GM19193 (cell line): ENCODE measurements around the gene MROH7.

Experiments
- POLR2A ChIP-seq: IDR thresholded peaks from 4 replicates; pipeline ENCODE4 v1.6.1; 2011; ENCODE audit not compliant: insufficient read depth, insufficient read length; ENCODE audit errors: extremely low read depth

The MROH7 gene

DNA sequence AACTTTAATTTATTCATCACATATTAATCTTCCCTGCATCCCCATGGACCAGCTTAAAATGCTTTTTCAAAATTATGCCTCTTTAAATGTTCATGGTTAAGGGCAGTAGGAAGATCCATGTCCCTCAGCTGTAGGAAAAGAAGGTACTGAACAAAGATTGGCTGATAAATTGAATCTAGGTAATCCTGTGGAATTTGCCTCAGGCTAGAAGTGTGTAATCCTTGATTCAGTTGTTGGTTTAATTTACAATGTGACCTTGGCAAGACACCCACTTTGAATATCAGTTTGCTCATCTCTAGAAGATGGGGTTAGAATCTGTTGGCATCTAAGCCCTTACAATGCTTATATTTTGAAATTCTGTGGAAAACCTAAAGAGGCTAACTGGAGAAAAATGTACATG lies 80.1 kb downstream of the MROH7 start:
- TF ChIP-seq POLR2A = no peak

DNA sequence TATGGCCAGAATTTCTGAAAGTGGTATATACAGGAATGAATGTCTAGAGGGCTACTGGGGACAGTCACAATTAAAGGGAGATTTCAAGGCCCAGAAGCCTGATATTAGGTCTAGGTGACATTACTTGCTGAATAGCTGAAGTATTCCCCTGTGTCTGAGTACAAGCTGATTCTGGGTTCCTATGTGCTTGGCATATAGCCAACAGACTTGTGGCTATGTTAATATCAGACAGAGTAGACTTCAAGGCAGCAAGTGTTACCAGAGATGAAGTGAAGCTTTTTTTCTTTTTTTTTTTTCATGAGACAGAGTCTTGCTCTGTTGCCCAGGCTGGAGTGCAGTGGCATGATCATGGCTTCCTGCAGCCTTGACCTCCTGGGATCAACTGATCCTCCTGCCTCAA lies 82.4 kb downstream of the MROH7 start:
- no peak for TF ChIP-seq POLR2A

DNA sequence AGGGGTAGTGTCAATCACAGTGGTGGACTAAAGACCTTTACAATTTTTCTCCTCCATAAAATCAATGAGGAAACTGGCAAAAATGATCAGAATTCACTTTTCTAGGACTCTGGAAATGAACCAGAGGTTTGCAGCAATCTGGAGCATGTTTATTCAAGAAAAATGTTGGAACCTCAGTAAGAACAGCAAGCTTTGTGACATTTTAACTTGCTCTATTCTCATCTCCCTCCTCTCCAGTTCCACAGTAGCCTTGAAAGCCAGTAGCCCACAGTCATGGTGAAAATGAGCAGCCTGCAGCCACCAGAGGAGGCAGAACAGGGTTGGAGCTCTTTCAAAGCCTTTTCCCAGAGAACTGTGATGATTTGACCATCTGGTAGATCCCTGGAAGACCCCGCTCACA lies 83.2 kb downstream of the MROH7 start:
- TF ChIP-seq POLR2A = no peak

DNA sequence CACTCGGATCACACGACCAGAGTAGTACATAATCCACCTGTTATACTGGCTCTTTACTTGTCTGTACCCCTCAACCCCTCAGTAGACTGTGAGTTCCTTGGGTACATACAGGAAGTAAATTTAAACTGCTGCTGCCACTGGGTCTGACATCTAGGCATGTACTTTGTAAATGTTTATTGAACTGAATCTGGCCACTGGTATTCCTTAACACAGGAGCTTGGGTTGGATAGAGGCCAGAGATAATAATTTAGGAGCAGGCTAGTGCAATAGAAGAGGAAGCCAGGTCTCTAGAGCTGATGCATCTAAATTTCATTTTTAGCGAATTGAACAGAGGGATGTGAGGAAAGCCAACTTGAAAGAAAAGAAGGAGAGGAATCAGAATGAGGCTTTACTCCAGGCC lies 86.4 kb downstream of the MROH7 start:
- no peak for TF ChIP-seq POLR2A

DNA sequence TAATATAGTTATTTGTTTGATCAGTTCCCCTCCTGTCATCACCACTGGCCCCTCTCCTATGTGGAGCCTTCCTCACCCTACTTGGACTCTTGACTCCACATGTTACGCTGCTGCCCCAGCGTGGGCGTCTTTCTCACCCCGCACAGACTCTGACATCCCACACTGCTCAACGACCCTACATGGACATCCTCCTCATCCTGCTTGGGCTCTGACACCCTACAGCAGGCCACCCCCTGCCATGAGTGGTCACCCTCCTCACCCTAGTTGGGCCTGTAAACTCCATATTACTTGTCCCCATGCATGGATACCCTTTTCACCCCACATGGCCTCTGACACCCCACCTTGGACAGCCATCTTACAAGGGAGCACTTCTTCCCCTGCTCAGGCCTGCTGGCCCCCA lies 95.1 kb downstream of the MROH7 start:
- no peak for TF ChIP-seq POLR2A

DNA sequence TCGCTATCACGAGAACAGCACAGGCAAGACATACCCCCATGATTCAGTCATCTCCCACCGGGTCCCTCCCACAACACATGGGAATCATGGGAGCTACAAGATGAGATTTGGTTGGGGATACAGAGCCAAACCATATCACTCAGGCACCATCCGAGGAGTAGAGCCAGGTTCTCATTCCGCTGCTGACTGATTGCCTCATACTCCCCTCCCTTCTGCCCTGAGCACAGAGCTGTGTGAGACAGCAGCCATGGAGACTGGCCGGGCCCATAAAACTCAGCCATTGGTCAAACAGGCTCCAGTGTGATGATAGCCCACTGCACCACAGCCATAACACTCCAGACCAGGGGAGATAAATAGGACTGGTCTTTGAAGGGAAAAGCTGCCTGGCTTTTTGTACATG lies 96.7 kb downstream of the MROH7 start:
- no peak for TF ChIP-seq POLR2A

DNA sequence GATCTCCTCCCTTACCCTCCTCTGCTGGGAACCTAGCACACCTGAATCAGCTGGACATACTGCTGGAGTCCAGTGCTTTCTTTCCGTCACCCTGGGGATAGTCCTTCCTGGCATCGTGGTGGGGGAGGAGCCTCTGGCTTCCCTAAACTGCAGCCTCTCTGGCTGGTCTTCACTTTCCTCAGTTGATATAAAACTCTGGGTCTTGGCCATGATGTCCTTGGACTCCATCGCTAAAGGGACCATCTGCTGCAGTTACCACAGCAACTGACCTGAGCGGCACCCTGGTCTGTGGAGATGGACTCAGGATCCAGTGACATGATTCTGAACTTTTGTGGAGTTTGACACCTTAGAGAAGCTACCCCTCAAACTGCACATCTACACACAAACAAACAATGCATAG lies 99.9 kb downstream of the MROH7 start:
- TF ChIP-seq POLR2A = no peak

DNA sequence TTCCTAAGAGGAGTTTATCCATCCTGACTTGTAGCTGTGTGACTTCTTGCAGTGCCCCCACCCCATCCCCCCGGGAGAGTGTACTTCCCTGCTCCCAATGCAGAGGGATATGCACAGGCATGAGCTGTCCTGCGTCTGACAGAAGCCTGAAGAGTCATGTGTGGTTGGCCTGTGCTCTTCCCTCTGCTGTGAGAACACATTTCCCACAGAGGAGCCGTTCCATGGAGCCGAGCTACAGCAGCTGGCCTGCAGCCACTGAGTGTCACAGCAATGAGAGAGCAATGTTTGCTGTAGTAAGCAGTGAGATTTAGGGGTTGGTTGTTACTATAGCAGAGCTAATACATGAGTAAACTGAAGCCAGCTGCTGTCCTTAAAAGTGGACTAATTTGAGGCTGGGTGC lies 100.7 kb downstream of the MROH7 start:
- no peak for TF ChIP-seq POLR2A

DNA sequence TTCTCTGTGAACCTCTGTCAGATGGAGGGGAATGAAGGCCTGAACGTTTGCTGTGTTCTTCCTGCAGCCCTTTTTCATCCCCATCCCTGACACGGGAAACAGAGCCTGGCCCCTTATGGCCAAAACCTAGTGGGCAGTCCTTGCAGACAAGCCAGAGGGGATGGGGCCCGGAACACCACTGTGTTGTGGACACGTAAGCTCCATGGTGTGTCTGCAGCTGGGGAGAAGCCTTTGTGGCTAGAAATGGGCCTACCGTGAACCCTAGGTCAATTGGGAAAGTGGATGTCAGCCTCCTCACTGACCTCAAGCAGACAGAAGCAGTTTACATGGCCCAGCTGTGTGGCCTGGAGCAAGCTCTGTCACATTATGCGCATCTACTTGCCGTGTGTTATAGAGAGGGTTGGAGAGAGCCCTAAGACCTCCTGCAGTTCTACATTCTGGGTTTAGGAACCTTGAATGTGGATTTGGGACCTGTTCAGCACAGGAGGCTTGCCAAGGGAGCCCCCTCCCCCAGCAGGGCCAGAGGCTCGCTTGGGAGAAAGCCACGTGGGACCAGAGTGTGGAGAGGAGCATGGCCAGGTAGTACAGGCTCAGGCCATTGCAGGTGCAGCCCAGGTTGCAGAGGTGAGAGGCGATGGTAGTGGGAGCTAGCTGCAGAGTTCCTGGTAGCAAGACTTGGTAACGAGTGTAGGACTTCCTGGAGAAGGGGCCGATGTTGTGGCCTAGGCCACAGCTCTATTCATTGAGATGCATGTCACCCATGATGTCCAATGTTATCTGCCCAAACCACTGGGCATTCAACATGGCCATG lies 102.0 kb downstream of the MROH7 start:
- no peak for TF ChIP-seq POLR2A

DNA sequence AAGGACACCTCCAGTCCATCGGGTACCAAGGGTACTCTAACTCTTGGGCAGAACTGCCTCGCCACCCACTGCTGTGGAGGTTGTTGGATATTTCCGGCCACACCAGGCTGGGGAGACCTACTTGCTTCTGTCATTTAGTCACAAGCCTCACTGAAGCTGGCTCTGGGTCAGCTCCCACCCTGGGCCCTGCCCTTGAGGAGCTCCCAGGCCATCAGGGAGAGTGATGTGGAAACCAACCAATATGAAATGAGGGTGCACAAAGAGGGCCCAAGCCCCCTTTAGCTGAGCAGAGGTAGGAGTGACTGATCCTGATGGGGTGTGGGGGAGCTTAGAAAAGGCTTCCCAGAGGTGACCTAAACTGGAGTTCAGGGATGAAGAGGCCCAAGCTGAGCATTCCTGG lies 103.1 kb downstream of the MROH7 start:
- no peak for TF ChIP-seq POLR2A

DNA sequence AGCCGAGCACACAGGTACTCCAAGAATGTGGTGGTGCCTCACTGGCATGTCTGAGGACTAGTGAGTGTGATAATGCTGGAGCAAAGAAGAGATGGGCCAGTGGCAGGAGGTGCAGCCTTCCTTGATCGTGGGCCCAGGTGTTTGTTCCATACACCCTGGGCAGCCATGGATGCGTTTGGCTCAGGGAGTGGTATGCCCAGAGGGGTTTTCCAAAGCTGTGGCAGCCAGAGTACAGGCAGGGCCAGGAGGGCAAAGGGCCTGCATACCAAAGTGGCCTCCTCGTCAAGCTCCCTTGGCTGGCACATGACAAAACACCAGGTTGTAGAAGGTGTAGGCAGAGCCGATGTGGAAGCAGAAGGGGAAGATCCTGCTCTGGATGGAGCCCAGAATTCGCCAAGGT lies 103.7 kb downstream of the MROH7 start:
- TF ChIP-seq POLR2A = no peak

DNA sequence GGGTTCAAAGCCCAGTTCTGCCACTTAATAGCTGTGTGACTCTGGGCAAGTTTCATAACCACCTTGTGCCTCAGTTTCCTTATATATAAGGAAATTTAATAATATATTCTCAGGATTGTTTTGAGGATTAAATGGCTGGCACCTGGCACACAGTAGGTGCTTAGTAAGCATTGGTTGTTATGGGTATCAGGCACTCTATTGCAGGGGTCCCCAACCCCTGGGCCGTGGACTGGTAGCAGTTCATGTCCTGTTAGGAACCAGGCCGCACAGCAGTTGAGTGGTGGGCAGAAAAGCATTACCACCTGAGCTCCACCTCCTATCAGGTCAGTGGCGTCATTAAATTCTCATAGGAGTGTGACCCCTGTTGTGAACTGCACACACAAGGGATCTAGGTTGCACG lies 104.3 kb downstream of the MROH7 start:
- TF ChIP-seq POLR2A = no peak

DNA sequence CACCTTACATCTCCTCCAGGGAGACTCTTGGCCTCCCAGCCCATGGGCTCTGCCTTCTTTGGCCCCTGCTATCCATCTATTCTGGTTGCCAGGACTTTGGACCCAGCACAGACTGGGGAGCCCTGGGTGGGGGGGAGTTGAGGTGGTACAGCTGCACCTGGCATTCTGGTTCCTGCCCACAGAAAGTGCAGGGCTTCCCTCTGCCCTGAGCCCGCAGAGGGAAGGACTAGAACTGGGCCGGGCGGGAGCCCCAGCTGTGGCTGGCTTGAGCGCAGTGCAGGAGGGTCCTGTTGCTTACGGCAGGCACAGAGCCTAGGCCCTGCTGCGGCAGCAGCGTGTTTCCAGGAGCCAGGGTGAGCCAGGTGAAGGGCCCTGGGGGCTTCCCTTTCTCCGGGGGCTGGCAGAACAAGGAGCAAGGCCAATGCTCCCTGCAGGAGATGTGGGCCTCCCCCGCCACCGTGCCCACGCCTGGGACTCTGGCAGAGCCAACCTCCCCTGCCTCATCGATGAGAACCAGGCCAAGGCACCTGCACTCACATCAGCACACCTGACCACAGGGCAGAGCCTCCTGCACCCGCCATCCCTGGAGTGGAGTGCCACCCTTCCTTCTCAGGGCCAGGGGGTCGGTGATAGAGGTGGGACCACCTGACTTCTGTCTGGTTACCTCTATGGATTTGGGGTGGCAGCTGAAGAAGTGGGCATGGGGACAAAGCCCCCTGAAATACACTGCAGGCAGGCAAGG lies 106.7 kb downstream of the MROH7 start:
- TF ChIP-seq POLR2A = no peak

DNA sequence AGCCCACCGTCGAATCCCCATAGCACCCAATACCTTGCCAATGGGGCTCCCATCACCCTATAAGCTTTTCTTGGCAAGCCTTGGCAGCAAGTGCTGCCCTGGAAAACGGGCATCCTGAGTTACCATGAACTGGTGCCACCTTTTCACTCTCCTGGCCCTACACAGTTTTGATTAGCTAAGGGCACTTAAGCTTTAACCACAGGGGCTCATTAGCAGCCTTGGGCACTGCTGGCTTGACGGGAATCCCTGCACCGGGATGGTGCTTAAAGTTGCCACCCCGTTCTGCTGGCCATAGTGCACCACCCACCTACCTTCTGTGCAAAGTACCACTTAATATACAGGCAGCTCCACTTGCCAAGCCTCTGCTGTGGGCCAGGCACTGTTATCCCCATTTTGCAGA lies 109.0 kb downstream of the MROH7 start:
- no peak for TF ChIP-seq POLR2A

DNA sequence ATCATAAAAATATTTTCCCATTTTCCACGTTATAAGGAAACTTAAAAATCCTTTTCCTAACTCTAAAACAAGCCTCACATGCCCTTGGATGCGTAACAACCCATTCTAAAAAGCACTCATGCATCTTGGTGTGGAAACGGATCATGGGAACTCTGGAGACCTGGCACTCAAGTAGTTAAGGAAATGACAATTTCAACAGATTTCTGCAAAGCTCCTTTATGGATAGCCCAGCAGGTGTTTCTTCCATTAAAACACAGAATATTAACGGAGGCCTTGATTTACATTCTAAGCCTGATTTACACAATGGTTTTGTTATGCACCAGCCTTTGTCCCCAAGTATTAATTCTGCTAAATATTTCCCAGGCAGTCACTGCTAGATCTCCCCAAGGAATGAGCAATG lies 109.8 kb downstream of the MROH7 start:
- no peak for TF ChIP-seq POLR2A

DNA sequence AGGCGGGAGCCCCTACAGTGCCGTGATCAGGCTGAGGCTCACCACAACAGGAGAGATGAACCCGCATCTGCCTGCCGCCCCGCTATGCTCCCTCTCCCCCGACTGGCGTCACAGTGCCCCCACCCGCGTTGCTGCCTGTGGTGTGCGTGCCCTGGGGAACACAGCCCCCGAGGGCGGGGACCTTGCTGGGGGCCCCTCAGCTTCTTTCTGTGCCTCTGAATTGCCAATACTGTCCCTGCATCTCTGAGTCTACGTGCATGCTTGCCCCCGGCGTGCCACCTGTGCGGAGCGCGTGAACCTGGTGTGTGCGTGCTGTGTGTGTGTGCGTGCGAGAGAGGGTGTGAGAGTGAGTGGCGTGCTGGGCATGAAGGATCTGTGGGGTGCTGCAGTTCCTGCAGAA lies 112.5 kb downstream of the MROH7 start:
- no peak for TF ChIP-seq POLR2A
